LNCaP clone FGC (cell line): Measurements from ENCODE around the gene CCSAP.
"Not testable (repeated sequence)": the region's sequence is repeated elsewhere in the genome, so short reads cannot be mapped to it uniquely, and the experiment has no call there.

Experiments
- DNase-seq: peaks from one replicate; pipeline ENCODE4 v3.0.0-alpha.2; 2011; ENCODE audit warnings: low read depth
- H3K4me3 ChIP-seq: 2 replicates; pipeline ENCODE4 v1.5.1; 2011; ENCODE audit warnings: mild to moderate bottlenecking, low read depth, low read length, control low read depth
- CTCF ChIP-seq: IDR thresholded peaks from 2 replicates; pipeline ENCODE4 v1.5.1; 2012; ENCODE audit warnings: mild to moderate bottlenecking; ENCODE audit not compliant: control insufficient read depth, insufficient read depth; ENCODE audit errors: extremely low read depth

The CCSAP gene

GRCh38 chr1:229293528-229294204 is 49.2 kb downstream of the CCSAP start:
- DNase-seq: no peak
- no peak for TF ChIP-seq CTCF
- H3K4me3 ChIP-seq: no peak overlapping the region

GRCh38 chr1:229291686-229292085 is 51.2 kb downstream of the CCSAP start:
- not testable (repeated sequence) for DNase-seq, H3K4me3 ChIP-seq

- TF ChIP-seq CTCF: no peak
- DNase-seq: no peak
- H3K4me3 ChIP-seq: no peak overlapping the region
Measured at GRCh38 chr1:229288516-229288915, 54.3 kb downstream of the CCSAP start.

GRCh38 chr1:229287267-229287666 is 55.6 kb downstream of the CCSAP start:
- no peak overlapping the region for H3K4me3 ChIP-seq
- DNase-seq: no peak
- TF ChIP-seq CTCF: no peak

- no peak for TF ChIP-seq CTCF
- H3K4me3 ChIP-seq: no peak overlapping the region
- DNase-seq: no peak
Measured at GRCh38 chr1:229286099-229286766, 56.6 kb downstream of the CCSAP start.

- no peak for TF ChIP-seq CTCF
- H3K4me3 ChIP-seq: no peak overlapping the region
- no peak for DNase-seq
Measured at GRCh38 chr1:229285440-229285839, 57.4 kb downstream of the CCSAP start.

GRCh38 chr1:229284887-229285286 is 58.0 kb downstream of the CCSAP start:
- H3K4me3 ChIP-seq: no peak overlapping the region
- no peak for TF ChIP-seq CTCF
- no peak for DNase-seq
